Colonic mucosa (tissue), 4 donors: ENCODE data around the gene MRPL23. TPM values are rescaled to one million over a fixed set of nuclear protein-coding genes. Genes with fewer than 3 reads are reported as not detected.

Experiments
- DNase-seq: peaks from one replicate; pipeline ENCODE4 v3.0.0-alpha.2; 2020
- H3K27ac ChIP-seq: fragments of 200-600 bp; one replicate; pipeline ENCODE4 v1.8.0; 2021
- H3K27me3 ChIP-seq: fragments of 200-600 bp; one replicate; pipeline ENCODE4 v1.8.0; 2021
- H3K36me3 ChIP-seq: fragments of 200-600 bp; one replicate; pipeline ENCODE4 v1.8.0; 2021
- H3K4me1 ChIP-seq: fragments of 200-600 bp; one replicate; pipeline ENCODE4 v1.8.0; 2021; ENCODE audit warnings: mild to moderate bottlenecking
- H3K4me3 ChIP-seq: fragments of 200-600 bp; one replicate; pipeline ENCODE4 v1.8.0; 2021
- H3K9ac ChIP-seq, 2 donors: one replicate each; pipeline ENCODE4 v1.7.0; 2013; ENCODE audit warnings: control low read depth in 2 of 2, low read depth in 2 of 2, low read length in 2 of 2
- H3K9me3 ChIP-seq: fragments of 200-600 bp; one replicate; pipeline ENCODE4 v1.8.0; 2021
- intact Hi-C: fragments of 100-400 bp; cut with DNase I; formaldehyde crosslinking; loops from one replicate; pipeline ENCODE4 v1.14.1; 2022
- total RNA-seq, 2 donors: library from RNA; stranded (reverse); fragmentation: NEBNext Ultra II Directional in 1 of 2; extraction: Animal tissue kit (Norgen Biotek cat#: 25700) in 1 of 2; gene quantifications; one replicate each; pipeline ENCODE4 v1.2.1, GENCODE V29; 2021
- TF ChIP-seq, protein P1 (sequence below): fragments of 200-600 bp; IDR thresholded peaks from one replicate; pipeline ENCODE4 v1.8.0; 2022; ENCODE audit warnings: antibody characterized with exemption, mild to moderate bottlenecking
- donor health status: healthy.
- donor health status: DM: no; HTN: no; CAD: no.
- donor health status: DM: no; HTN: no; CAD: no.

The MRPL23 gene
- total RNA-seq, 2 donors from 2014 or later = 89.4 to 140 TPM

DNA sequence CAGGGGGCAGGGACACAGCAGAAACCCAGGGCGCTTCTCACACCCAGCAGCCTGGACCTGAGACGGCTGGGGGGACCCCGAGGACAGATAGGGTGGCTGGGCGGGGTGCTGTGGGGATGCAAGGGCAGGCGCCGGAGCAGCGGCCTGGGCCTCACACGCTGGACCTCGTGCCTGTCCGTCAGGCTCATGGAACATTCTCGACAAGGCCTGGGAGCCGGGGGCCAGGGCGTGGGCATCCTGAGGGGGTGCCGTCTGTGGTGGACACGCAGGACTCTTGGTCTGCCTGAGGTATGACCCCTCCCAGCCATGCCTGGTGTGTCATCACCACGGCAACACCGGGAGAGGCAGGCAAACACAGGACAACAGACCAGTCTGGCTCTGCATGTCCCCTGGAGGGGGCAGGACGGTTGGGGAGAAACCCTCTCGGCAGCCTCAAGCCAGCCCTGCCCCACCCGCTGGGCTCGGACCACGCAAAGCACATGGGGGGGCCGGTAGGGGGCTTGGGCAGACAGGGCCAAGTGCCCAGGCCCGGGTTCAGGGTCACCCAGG, 21.4 kb downstream of the MRPL23 start:
- no peaks in the 10 kb centered on the region for H3K4me1 ChIP-seq
- H3K4me3 ChIP-seq = no peak overlapping the region
- H3K9ac ChIP-seq = no peak overlapping the region
- H3K27ac ChIP-seq = no peak overlapping the region
- DNase-seq = no peak
- H3K9me3 ChIP-seq = no peaks in the 10 kb centered on the region
- no peaks in the 10 kb centered on the region for H3K36me3 ChIP-seq
- no peaks in the 10 kb centered on the region for H3K27me3 ChIP-seq
- intact Hi-C loops = no loop called here
- TF ChIP-seq, protein P1, sequence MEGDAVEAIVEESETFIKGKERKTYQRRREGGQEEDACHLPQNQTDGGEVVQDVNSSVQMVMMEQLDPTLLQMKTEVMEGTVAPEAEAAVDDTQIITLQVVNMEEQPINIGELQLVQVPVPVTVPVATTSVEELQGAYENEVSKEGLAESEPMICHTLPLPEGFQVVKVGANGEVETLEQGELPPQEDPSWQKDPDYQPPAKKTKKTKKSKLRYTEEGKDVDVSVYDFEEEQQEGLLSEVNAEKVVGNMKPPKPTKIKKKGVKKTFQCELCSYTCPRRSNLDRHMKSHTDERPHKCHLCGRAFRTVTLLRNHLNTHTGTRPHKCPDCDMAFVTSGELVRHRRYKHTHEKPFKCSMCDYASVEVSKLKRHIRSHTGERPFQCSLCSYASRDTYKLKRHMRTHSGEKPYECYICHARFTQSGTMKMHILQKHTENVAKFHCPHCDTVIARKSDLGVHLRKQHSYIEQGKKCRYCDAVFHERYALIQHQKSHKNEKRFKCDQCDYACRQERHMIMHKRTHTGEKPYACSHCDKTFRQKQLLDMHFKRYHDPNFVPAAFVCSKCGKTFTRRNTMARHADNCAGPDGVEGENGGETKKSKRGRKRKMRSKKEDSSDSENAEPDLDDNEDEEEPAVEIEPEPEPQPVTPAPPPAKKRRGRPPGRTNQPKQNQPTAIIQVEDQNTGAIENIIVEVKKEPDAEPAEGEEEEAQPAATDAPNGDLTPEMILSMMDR = no peak

DNA sequence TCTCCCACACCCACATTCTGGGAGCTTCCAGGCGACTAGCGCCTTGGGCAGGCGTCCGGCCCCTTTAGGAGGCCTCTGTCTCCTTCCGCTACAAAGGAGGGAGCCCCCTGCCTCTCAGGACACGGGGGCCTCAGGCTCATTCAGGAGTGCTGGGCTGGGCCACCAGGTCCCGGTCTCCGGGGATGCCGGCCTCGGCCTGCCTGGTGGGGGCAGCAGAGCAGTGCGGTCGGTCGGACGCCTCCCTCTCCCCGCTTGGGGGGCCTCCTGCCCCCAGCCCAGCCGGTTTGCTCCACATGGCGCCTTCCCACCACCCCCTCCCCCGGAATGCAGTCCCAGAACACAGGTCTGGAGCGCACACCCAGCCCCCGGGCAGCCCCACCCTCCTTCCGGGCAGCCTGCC, 21.9 kb downstream of the MRPL23 start:
- Histone ChIP-seq H3K27ac (no peak overlapping the region), H3K4me3 (no peak overlapping the region), H3K9ac (no peak overlapping the region), H3K27me3 (no peaks in the 10 kb centered on the region), H3K9me3 (no peaks in the 10 kb centered on the region), H3K36me3 (no peaks in the 10 kb centered on the region), H3K4me1 (no peaks in the 10 kb centered on the region)
- no peak for DNase-seq
- intact Hi-C loops = no loop called here
- TF ChIP-seq, protein P1 = no peak

DNA sequence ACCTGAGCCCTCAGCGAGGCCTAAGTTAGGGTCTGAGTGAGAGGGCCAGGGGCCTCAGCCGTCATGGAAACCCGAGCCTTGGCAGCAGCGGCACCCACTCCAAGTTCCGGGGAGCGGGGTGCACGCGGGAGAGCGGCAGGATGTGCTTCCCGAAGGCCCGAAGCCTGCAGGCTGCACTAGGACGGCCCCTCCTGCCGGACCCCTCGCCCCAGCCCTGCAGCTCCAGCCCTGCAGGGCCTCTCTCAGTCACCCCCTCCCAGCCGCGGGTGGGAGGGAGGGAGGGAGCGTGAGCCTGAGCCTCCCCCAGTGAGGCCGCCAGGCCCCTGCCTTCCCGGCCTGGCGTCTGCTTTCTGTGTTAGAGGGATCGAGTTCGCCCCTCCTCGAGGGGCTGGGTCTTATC, 22.6 kb downstream of the MRPL23 start:
- Histone ChIP-seq H3K9ac (no peak overlapping the region), H3K27me3 (no peaks in the 10 kb centered on the region), H3K4me3 (no peak overlapping the region), H3K4me1 (no peaks in the 10 kb centered on the region), H3K36me3 (no peaks in the 10 kb centered on the region), H3K27ac (no peak overlapping the region), H3K9me3 (no peaks in the 10 kb centered on the region)
- DNase-seq = no peak
- TF ChIP-seq, protein P1 = no peak
- intact Hi-C loops = no loop called here

DNA sequence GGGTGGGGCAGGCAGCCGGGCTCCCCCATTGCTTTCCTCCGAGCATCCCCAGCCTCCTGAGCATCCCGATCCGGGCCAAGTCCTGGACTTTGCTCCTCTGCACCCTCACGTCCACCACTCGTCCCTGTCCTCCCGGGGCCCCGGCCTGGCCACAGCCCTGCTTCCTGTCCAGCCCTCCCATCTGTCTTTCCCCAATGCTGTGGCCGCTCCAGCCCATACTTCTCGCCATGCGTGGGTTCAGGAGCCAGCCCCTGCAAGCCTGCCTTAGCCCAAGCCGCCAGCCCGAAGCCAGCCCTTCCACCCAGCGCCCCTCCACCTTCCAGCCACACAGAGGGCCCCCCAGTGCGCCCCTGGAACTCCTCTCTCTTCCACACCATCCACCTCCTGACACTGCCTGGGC, 23.8 kb downstream of the MRPL23 start:
- TF ChIP-seq, protein P1 = no peak
- Histone ChIP-seq H3K27ac (no peak overlapping the region), H3K9me3 (no peaks in the 10 kb centered on the region), H3K4me3 (no peak overlapping the region), H3K27me3 (no peaks in the 10 kb centered on the region), H3K4me1 (no peaks in the 10 kb centered on the region), H3K9ac (no peak overlapping the region), H3K36me3 (no peaks in the 10 kb centered on the region)
- intact Hi-C loops = no loop called here
- no peak for DNase-seq

DNA sequence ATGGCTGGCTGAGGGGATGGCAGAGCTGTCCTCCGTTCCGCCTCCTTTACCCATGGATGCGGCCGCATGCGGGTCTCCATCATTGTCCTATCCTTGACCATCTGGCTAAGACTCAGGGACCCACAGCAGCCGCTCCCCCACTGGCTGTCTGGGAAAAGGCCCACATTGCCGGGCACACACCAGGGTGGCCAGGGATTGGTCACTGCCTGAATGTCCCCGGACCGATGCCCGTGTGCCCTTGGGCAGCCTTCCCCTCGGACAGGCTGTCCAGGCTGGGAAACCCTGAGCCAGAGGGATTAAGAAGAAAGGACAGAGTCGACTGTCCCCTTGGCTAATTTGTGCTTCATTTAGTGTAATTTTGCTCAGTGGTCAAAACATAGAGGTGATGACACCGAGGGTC, 28.1 kb downstream of the MRPL23 start:
- intact Hi-C loops = no loop called here
- H3K4me3 ChIP-seq = no peak overlapping the region
- no peak overlapping the region for H3K9ac ChIP-seq
- no peaks in the 10 kb centered on the region for H3K36me3 ChIP-seq
- H3K27ac ChIP-seq = no peak overlapping the region
- H3K4me1 ChIP-seq = no peaks in the 10 kb centered on the region
- TF ChIP-seq, protein P1 = no peak
- no peaks in the 10 kb centered on the region for H3K27me3 ChIP-seq
- DNase-seq = no peak
- no peaks in the 10 kb centered on the region for H3K9me3 ChIP-seq
